Chondrocyte (in vitro differentiated cells): ENCODE data around the gene NEU1. TPM values are rescaled to one million over a fixed set of nuclear protein-coding genes. Genes with fewer than 3 reads are reported as not detected.
A peak's percentile ranks its signal among the peaks of the same experiment; 100 is the strongest.
"Not testable (repeated sequence)": the region's sequence is repeated elsewhere in the genome, so short reads cannot be mapped to it uniquely, and the experiment has no call there.

ENCODE experiments used
- DNase-seq: peaks from one replicate; pipeline ENCODE4 v3.0.0; 2021; ENCODE audit warnings: mixed read lengths, low spot score
- H3K27ac Mint-ChIP-seq: one replicate; pipeline ENCODE4 v1.8.0; 2021; ENCODE audit warnings: mild to moderate bottlenecking, moderate library complexity, mixed read lengths; ENCODE audit not compliant: unreplicated experiment
- H3K27me3 Mint-ChIP-seq: 2 replicates; pipeline ENCODE4 v1.8.0; 2021; ENCODE audit warnings: low read depth, mixed read lengths
- H3K36me3 Mint-ChIP-seq: 2 replicates; pipeline ENCODE4 v1.8.0; 2021; ENCODE audit warnings: low read depth, mixed read lengths
- H3K4me1 Mint-ChIP-seq: 2 replicates; pipeline ENCODE4 v1.8.0; 2021; ENCODE audit warnings: low read depth, mild to moderate bottlenecking, mixed read lengths
- H3K4me3 Mint-ChIP-seq: one replicate; pipeline ENCODE4 v1.8.0; 2021; ENCODE audit warnings: mild to moderate bottlenecking, moderate library complexity, mixed read lengths; ENCODE audit not compliant: unreplicated experiment
- H3K9me3 Mint-ChIP-seq: 2 replicates; pipeline ENCODE4 v1.8.0; 2021; ENCODE audit warnings: low read depth, mixed read lengths
- CTCF ChIP-seq: fragments of 200-600 bp; sonication (generic); IDR thresholded peaks from 2 replicates; pipeline ENCODE4 v1.5.0; 2021; ENCODE audit warnings: antibody characterized with exemption, mild to moderate bottlenecking, moderate library complexity
- total RNA-seq: library from RNA; stranded (reverse); gene quantifications from 3 replicates; pipeline ENCODE4 v1.2.1, GENCODE V29; 2021

Gene NEU1
- total RNA-seq, 1 donor from 2014 or later: 64.2 TPM

- DNase-seq: no peak
- Mint-ChIP-seq H3K4me3 (no peak overlapping the region), H3K4me1 (peaks cover 47% of the 10 kb centered on the region), H3K36me3 (no peaks in the 10 kb centered on the region), H3K27me3 (no peaks in the 10 kb centered on the region), H3K9me3 (no peaks in the 10 kb centered on the region), H3K27ac (peak overlapping the region; percentile 98)
- no peak for TF ChIP-seq CTCF
Observed at GRCh38 chr6:31825553-31825952, 37.1 kb downstream of the NEU1 start.

- not testable (repeated sequence) for H3K4me3 Mint-ChIP-seq, DNase-seq, H3K9me3 Mint-ChIP-seq, H3K27me3 Mint-ChIP-seq, H3K36me3 Mint-ChIP-seq
- H3K27ac Mint-ChIP-seq: peak overlapping the region; percentile 13
- peaks cover 44% of the 10 kb centered on the region for H3K4me1 Mint-ChIP-seq
Observed at GRCh38 chr6:31823592-31824196, 38.9 kb downstream of the NEU1 start.

GRCh38 chr6:31822036-31822821 is 40.4 kb downstream of the NEU1 start:
- H3K4me3 Mint-ChIP-seq: peak overlapping the region; percentile 86
- no peak for TF ChIP-seq CTCF
- DNase-seq: peak; percentile 58
- no peaks in the 10 kb centered on the region for H3K27me3 Mint-ChIP-seq
- H3K36me3 Mint-ChIP-seq: no peaks in the 10 kb centered on the region
- H3K4me1 Mint-ChIP-seq: peaks cover 58% of the 10 kb centered on the region
- no peaks in the 10 kb centered on the region for H3K9me3 Mint-ChIP-seq
- H3K27ac Mint-ChIP-seq: peak overlapping the region; percentile 99

- peak overlapping the region; percentile 86 for H3K4me3 Mint-ChIP-seq
- no peaks in the 10 kb centered on the region for H3K36me3 Mint-ChIP-seq
- DNase-seq: peak; percentile 83
Observed at GRCh38 chr6:31821301-31822035, 41.2 kb downstream of the NEU1 start.

GRCh38 chr6:31820399-31820798 is 42.2 kb downstream of the NEU1 start:
- H3K27ac Mint-ChIP-seq: peak overlapping the region; percentile 99
- H3K4me1 Mint-ChIP-seq: peaks cover 43% of the 10 kb centered on the region
- not testable (repeated sequence) for H3K9me3 Mint-ChIP-seq, H3K27me3 Mint-ChIP-seq, H3K36me3 Mint-ChIP-seq, DNase-seq, H3K4me3 Mint-ChIP-seq

More at GRCh38 chr6:31821301-31822035, 41.2 kb downstream of the NEU1 start:
- no peak for TF ChIP-seq CTCF
- H3K4me1 Mint-ChIP-seq: peaks cover 51% of the 10 kb centered on the region
- H3K27ac Mint-ChIP-seq: peak overlapping the region; percentile 99
- H3K9me3 Mint-ChIP-seq: no peaks in the 10 kb centered on the region
- H3K27me3 Mint-ChIP-seq: no peaks in the 10 kb centered on the region

GRCh38 chr6:31819871-31820299 is 42.7 kb downstream of the NEU1 start:
- DNase-seq: no peak
- no peaks in the 10 kb centered on the region for H3K36me3 Mint-ChIP-seq
- no peak overlapping the region for H3K4me3 Mint-ChIP-seq
- peaks cover 42% of the 10 kb centered on the region for H3K4me1 Mint-ChIP-seq
- H3K27me3 Mint-ChIP-seq: no peaks in the 10 kb centered on the region
- peak overlapping the region; percentile 58 for H3K27ac Mint-ChIP-seq
- TF ChIP-seq CTCF: no peak
- H3K9me3 Mint-ChIP-seq: no peaks in the 10 kb centered on the region

GRCh38 chr6:31817929-31818511 is 44.6 kb downstream of the NEU1 start:
- DNase-seq, H3K9me3 Mint-ChIP-seq, H3K36me3 Mint-ChIP-seq, H3K27me3 Mint-ChIP-seq: not testable (repeated sequence)
- Mint-ChIP-seq H3K4me1 (peaks cover 49% of the 10 kb centered on the region), H3K27ac (peak overlapping the region; percentile 77), H3K4me3 (peak overlapping the region; percentile 66)

GRCh38 chr6:31817133-31817928 is 45.3 kb downstream of the NEU1 start:
- H3K4me3 Mint-ChIP-seq: peak overlapping the region; percentile 66
- H3K4me1 Mint-ChIP-seq: peaks cover 43% of the 10 kb centered on the region
- H3K36me3 Mint-ChIP-seq, H3K9me3 Mint-ChIP-seq, H3K27me3 Mint-ChIP-seq, DNase-seq: not testable (repeated sequence)
- peak overlapping the region; percentile 77 for H3K27ac Mint-ChIP-seq
